Fibroblast of villous mesenchyme (primary cell): ENCODE data around the gene BSN. TPM values are rescaled to one million over a fixed set of nuclear protein-coding genes. Genes with fewer than 3 reads are reported as not detected.
A peak's percentile ranks its signal among the peaks of the same experiment; 100 is the strongest.
"Not testable (repeated sequence)": the region's sequence is repeated elsewhere in the genome, so short reads cannot be mapped to it uniquely, and the experiment has no call there.

Source experiments
- DNase-seq: peaks from one replicate; pipeline ENCODE4 v3.0.0-alpha.2; 2010; ENCODE audit warnings: low read depth
- H3K4me3 ChIP-seq: 2 replicates; pipeline ENCODE4 v1.5.1; 2011; ENCODE audit warnings: low read depth, mild to moderate bottlenecking, low read length
- total RNA-seq: library from RNA; depleted of rRNA; stranded (reverse); fragments of >200 nt; gene quantifications from 2 replicates; pipeline ENCODE4 v1.2.3, GENCODE V29; 2012
- TF ChIP-seq, protein P1 (sequence below): IDR thresholded peaks from 2 replicates; pipeline ENCODE4 v1.5.1; 2012; ENCODE audit warnings: low read depth, mild to moderate bottlenecking, low read length; ENCODE audit not compliant: insufficient read depth

Gene BSN
- total RNA-seq, 1 donor: under 0.01 TPM

DNA sequence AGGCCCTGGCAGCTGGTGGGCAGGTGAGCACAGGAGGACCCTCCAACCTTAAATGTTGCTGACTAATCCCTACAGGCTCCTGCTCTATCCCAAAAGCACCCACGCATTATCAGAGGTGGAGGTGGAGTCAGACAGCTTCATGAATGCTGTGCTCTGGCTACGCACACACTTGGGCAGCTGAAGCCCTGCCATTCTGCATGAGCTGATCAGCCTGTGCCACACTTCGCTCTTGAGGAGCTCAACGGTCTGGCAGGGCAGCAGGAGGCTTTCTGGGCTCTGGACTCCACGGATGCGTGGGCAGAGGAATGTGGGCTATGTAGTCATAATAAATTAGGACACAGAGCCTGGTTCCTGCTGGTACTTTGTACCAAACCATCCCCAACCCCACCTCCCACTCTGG, 128.9 kb downstream of the BSN start:
- TF ChIP-seq, protein P1, sequence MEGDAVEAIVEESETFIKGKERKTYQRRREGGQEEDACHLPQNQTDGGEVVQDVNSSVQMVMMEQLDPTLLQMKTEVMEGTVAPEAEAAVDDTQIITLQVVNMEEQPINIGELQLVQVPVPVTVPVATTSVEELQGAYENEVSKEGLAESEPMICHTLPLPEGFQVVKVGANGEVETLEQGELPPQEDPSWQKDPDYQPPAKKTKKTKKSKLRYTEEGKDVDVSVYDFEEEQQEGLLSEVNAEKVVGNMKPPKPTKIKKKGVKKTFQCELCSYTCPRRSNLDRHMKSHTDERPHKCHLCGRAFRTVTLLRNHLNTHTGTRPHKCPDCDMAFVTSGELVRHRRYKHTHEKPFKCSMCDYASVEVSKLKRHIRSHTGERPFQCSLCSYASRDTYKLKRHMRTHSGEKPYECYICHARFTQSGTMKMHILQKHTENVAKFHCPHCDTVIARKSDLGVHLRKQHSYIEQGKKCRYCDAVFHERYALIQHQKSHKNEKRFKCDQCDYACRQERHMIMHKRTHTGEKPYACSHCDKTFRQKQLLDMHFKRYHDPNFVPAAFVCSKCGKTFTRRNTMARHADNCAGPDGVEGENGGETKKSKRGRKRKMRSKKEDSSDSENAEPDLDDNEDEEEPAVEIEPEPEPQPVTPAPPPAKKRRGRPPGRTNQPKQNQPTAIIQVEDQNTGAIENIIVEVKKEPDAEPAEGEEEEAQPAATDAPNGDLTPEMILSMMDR: no peak
- no peak for DNase-seq

DNA sequence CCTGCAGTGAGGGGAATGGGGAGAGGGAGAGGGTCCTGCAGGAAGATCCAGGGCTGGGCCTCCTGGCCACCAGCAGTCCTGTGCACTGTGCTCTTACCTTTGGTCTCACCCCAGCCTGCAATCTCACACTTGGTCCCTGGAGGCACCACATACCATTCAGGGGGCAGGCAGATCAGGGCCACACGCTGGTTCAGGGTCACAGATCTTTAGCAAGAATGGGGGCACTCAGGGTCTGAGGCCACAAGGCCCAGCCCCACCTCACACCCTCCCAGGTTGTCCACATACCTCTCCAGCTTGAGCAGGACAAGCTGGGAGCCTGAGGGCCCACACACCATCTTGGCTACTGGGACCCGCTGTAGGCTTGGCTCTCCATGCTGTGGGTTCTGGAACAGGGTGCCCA, 130.2 kb downstream of the BSN start:
- not testable (repeated sequence) for H3K4me3 ChIP-seq, DNase-seq

More for the DNA sequence above, 128.9 kb downstream of the BSN start:
- no peak overlapping the region for H3K4me3 ChIP-seq

DNA sequence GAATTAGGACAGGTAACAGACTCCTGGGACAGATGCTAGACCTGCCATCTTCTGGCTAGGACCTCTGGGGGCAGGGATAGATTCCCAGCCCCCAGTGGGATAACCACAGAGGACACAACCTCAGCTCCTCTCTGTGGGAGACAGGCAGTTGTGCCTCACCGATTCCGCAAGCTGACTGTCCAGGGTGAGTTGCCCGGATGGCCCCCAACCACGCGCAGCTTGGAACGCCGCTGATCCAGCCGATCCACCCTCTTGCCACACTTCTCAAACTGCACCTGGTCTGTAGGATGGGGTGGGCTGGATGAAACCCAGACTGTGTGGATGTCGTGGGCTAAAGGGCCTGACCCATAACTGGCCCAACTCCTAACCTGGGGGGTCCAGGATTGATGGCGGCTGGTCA, 130.8 kb downstream of the BSN start:
- DNase-seq, H3K4me3 ChIP-seq: not testable (repeated sequence)

DNA sequence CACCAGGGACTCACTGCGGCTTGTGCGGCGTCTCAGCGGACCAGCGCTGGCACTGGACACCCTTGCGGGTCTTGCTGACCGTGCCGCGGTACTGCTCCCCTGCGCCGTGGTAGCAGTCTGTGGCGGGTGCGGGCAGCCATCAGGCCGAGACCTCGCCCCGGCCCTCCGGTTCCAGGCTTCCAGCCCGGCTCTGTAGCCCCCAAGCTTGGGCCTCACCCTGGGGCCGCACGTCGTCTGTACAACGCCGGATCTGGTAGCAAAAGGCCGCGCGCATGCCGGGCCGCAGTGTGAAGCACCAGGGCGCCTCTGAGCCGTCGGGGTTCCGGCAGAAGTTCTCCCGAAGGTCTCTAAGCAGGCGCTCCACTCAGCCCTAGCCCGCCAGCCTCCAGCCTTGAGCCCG, 131.6 kb downstream of the BSN start:
- not testable (repeated sequence) for DNase-seq, H3K4me3 ChIP-seq

DNA sequence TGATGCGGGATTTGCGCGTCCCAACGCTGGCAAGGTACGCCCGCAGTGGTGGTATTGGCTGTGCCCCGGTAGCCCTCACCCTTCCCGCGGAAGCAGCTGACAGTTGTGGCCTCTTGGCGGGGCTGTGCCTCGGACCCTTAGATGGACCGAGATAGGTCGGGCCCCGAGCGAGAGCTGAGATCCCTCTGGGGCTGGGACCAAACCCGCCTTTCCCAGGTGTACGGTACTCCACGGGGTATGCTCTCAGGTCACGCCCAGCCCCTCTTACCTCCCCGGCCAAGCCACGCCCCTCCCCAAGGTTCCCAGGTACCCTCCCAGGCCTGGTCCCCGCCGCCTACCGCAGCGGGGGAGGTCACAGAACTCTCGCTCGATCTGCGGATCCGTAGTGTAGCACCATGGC, 132.1 kb downstream of the BSN start:
- peak overlapping the region; percentile 43 for H3K4me3 ChIP-seq

DNA sequence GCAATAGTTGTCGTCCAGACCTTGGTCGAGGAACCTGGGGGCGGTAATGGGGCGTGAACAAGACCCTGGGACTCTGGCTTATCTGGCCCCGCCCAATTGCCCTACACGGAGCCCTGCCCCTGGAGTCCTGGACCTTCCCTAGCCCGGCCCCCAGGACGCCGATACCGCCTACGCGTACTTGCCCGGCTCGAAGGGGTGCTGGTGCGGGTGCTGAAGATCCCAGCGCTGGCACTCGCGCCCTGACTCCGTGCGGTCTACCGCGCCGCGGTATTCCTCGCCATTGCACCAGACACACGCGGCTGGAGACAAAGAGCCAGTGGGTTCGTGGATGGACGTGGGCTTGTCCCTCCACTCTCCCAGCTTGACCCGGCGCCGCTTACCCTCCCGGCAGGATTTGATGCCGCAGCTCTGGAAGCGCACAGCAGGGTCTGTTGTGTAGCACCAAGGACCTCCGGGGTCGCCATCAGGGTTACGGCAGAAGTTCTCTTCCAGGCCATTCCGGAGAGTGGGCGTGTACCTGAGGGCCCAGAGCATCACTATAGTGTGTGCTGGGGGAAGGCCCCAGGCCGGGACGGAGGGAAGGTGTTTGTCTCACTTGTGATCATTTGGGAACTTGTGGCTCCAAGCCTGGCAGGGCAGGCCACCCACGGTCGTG, 132.6 kb downstream of the BSN start:
- peak; percentile 44 for DNase-seq
- peak overlapping the region; percentile 43 for H3K4me3 ChIP-seq

More for the DNA sequence above, 132.1 kb downstream of the BSN start:
- DNase-seq: not testable (repeated sequence)

DNA sequence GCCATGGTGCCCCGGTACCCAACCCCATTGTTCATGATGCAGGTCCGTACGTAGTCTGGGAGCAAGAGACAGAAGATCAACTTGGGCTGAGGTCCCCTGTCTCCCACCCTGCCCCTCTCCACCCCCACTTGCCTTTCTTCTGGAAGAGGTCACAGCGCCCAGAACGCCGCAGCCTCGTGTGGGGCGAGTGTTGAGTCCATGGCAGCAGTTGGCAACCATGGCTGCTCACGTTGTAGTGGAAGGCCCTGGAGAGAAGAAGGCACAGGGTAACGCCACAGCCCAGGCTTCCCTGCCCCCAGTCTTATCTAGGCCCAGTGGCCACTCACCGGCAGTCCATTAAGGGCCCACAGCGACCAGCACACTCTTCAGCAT, 133.1 kb downstream of the BSN start:
- DNase-seq: not testable (repeated sequence)

DNA sequence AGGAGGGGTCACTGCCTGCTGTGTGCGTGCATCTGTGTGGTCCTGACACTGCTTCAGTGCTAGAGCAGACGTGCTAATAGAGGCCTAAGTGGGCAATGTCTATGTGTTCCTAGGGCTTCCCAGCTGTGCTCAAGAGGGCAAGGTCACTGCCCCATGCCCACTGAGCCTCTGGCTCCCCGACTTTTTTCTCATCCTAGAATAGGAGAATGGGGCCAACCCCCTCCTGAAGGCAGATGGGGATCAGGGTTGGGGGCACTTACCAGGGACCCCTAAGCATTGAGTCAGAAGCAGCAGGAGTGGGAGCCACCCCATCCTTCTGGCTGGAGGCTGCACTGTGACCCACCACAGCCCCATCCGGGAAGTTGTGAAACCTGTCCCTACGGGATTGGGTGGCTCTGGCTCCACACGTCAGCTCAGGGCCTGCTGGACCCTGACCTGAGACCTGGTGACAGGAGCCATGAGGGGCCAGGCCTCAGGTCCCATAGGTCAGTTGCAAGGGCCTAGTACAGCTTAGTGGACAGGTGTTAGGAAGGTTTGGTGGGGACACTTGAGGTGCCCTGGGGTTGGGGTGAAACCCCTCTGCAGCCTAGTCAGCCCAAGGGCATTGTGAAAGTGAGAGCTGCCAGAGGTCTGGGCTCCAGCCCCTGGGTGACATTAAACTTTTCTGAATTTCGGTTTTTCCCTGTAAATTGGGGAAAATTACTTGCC, 134.2 kb downstream of the BSN start:
- not testable (repeated sequence) for DNase-seq
- peak overlapping the region; percentile 95 for H3K4me3 ChIP-seq

More for the DNA sequence above, 133.1 kb downstream of the BSN start:
- not testable (repeated sequence) for H3K4me3 ChIP-seq

DNA sequence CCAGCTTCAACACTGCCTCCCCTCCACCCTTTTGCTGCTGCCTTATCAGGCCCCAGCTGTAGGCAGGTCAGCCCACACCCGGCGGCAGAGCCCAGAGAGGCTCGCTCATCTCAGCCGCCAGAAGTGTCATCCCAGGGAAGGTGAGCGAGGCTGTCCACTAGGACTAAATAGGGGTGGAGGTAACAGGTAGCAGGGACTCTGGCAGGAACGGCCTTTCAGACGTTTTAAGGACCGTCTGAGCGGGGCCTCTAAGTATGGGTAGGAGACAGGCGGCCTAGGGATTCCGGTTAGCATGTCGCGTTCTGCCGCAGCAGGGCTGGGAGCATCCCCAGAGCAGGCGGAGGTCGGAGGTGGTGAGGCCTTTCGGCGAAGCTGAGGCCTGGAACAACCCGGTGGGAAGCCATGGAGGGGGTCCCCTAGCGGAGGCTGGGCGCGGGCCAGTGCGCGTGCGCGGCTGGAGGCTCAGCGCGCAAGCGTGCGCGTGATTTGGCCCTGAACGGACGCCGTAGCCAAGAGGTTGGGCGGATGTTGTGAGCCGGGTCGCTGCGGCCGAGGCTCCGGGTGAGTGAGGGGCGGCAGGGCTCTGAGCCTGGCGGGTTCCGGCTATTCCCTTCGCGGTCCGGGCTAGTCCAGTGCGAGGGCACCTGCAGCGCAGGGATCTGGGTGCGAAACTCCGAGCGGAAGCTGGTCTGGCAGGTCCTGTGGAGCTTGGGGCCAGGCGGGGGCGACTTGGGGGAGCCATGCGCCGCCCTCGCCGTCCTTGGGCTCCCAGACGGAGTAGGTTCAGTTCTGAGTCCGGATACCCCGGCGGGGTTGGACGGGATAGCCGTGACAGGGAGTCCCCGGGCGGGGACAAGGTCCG, 135.0 kb downstream of the BSN start, which contains the start of the genes MST1 and RNF123:
MST1 (minus strand) TSS at position 429 of the 862 bp plus-strand sequence. CDS start 783 bp downstream, outside the sequence.
RNF123 (plus strand) TSS at position 512 of the 862 bp plus-strand sequence. CDS start 1,609 bp downstream, outside the sequence.
- DNase-seq: peak; percentile 91
- TF ChIP-seq, protein P1: peak; percentile 34
- peak within 1 kb of the TSS; percentile 95 for H3K4me3 ChIP-seq

DNA sequence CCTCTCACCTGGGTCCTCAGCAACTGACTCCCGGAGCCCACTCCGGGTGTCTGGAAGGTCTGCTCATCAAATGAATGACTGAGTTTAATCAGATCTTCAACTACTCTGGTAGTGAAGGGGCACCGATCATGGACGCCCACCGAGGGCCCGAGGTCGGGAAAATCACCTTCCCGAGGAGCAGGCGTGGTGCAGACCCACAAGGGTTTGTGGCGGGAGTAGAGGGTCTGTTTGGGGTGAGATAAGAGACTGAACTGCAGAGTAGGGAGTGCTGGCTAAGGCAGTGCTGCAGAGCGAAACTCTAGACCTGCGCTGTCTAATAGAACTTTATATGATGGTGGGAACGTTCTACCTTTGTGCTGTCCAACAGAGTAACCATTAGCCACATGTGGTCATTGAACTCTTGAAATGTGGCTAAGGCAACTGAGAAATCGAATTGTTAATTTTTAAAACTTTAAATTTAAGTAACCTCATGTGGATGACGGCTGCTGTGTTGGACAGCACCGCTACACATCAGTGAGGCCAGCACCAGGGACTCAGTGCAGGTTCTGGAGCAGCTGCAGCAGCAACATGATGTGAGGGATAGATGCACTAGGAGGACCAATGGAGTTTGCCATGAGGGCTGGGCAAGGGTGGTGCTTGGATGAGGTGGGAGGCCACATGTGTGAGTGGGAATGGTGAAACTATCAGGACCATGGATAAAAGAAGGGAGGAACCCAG, 135.8 kb downstream of the BSN start:
- peak overlapping the region; percentile 95 for H3K4me3 ChIP-seq

DNA sequence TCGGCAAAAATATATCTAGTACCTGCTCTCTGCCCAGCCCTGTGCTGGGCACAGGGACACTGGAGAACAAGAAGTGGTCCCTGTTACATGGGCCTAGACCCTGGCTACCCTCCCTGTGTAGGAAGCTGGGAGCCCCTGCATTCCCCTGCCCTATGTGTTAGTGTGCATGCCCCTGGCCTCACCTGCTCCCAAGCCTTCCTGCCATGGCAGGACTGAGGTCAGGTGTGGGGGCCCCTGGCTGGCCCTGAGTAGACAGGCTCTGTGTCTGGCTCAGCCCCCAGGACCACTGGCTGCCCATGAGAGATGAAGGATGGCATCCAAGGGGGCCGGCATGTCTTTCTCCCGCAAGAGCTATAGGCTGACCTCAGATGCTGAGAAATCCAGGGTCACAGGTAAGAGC, 136.6 kb downstream of the BSN start:
- not testable (repeated sequence) for DNase-seq, H3K4me3 ChIP-seq

More for the DNA sequence above, 135.8 kb downstream of the BSN start:
- DNase-seq: not testable (repeated sequence)

DNA sequence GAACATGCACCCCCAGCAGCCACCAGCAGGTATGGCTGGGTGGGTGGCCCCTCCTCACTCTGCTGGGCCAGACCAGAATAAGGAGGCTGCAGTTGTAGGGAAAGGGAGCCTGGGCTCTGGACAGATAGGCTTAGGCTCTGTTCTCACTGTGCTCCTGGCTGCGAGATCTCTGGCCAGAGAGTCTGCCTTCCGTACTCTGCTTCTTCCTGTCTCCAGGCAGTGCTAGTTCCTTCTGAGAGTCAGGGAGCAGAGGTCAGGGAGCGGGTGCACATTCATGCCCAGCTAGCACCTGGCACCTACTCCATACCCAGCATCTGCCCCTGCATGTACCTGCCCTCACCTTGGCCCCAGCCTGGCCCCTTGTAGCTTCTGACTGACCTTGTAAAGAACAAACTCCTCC, 137.2 kb downstream of the BSN start:
- H3K4me3 ChIP-seq, DNase-seq: not testable (repeated sequence)

DNA sequence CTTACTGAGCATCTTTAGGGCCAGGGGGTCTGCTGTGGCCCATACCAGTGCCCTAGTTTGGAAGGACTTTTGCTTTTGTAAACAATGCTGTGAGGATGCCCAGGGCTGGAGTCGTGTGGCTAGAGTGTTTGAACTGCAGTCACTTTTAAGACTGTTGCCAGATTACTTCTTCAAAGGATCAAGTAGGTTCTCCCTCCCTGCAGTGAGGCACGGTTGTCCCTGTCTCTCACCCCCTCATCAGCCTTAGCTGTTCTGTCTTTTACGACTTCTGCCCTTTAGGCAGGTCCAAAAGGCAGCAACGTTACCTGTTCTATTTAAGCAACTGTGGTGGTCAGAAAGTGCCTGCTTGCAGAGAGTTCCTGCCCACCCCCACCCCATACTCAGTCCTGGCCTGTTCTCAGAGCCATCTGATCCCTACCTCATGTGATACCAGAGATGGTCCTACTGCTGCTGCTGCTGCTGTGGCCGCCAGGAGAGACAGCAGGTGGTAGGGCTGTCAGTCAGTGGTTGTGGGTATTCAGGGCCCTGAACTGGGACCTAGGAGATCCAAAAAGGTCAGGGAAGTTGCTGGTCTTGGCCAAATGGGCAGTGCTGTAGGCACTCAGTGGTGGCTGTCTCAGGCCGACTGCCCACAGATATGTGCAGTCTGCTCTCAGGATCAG, 140.3 kb downstream of the BSN start:
- not testable (repeated sequence) for H3K4me3 ChIP-seq, DNase-seq

DNA sequence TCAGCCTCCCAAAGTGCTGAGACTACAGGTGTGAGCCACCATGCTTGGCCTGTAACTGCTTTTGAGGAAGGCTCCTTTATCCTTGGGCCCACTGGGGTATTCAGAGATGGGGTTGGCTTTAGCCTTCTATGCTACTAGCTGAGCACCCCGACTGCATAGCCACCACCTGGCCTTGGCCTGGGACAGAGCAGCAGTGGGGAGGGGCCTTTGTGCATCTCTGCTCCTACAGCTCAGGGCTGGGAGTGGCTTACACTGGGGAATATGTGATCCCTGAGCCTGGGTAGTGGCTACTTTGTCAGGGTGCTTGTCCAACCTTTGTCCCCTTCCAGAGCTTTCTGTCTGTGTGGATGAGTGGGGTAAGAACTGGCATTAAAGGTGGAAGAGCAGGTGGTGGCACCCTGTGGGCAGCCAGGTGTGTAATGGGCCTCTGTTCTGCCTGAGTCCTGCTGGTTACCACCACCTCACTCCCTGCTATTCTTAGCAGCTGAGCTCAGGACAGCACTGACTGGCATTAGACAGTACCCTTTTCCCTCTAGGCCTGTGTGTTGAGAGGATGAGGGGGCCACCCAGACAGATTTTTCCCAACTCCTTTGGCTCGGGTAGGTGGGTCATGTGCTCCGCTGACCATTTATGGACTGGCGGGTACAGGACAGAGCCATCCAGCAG, 141.2 kb downstream of the BSN start:
- not testable (repeated sequence) for H3K4me3 ChIP-seq, DNase-seq
